Measurements from ENCODE around the gene RALGAPA2. TPM values are rescaled to one million over a fixed set of nuclear protein-coding genes. Genes with fewer than 3 reads are reported as not detected.

The RALGAPA2 gene
- total RNA-seq, 1 experiment from 2014 or later, result 10.8 TPM

DNA sequence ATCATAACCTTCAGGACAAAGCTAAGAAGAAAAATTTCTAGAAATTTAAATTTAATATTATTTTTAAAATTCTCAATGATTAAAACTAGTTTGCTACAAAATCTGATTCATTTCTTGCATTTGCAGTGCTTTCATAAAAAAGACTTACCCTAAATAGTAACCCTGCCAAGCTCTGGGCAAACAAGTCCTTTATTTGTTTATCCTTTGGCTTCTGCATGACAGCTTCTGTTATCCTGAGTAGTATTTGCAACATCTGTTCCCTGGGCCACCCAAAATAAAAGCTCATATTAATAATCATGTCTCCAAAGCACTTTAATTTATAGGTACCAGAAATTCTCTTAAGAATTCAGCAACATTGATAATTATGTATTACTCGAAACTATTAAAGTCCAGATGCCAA, 101.3 kb downstream of the RALGAPA2 start:
- ChIA-PET RAD21 (ENCODE audit: low non-redundant PET in 1 of 2, low total read pairs in 2 of 2, uncharacterized antibody in 2 of 2, unreplicated experiment in 2 of 2) (no interaction called here), POLR2A (no interaction called here), CTCF (interaction anchor here (1.2 kb wide), 1 partner anchor 17 kb away, joined by 6 read pairs; no protein-coding TSS in a partner anchor)
- TF ChIP-seq POLR2A (IDR thresholded peaks at IDR 0.05; ENCODE audit: borderline replicate concordance, extremely low read depth, insufficient read depth, insufficient read length), result no peak
- no peak for TF ChIP-seq EZH2 (IDR thresholded peaks at IDR 0.05)
- no peak for TF ChIP-seq FOSL1 (IDR thresholded peaks at IDR 0.05; ENCODE audit: low read depth)
- TF ChIP-seq, protein P1, sequence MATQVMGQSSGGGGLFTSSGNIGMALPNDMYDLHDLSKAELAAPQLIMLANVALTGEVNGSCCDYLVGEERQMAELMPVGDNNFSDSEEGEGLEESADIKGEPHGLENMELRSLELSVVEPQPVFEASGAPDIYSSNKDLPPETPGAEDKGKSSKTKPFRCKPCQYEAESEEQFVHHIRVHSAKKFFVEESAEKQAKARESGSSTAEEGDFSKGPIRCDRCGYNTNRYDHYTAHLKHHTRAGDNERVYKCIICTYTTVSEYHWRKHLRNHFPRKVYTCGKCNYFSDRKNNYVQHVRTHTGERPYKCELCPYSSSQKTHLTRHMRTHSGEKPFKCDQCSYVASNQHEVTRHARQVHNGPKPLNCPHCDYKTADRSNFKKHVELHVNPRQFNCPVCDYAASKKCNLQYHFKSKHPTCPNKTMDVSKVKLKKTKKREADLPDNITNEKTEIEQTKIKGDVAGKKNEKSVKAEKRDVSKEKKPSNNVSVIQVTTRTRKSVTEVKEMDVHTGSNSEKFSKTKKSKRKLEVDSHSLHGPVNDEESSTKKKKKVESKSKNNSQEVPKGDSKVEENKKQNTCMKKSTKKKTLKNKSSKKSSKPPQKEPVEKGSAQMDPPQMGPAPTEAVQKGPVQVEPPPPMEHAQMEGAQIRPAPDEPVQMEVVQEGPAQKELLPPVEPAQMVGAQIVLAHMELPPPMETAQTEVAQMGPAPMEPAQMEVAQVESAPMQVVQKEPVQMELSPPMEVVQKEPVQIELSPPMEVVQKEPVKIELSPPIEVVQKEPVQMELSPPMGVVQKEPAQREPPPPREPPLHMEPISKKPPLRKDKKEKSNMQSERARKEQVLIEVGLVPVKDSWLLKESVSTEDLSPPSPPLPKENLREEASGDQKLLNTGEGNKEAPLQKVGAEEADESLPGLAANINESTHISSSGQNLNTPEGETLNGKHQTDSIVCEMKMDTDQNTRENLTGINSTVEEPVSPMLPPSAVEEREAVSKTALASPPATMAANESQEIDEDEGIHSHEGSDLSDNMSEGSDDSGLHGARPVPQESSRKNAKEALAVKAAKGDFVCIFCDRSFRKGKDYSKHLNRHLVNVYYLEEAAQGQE (IDR thresholded peaks at IDR 0.05; ENCODE audit: low read depth), result no peak
- no peak for TF ChIP-seq EZH2phosphoT487 (IDR thresholded peaks at IDR 0.05; ENCODE audit: borderline replicate concordance)
- TF ChIP-seq POLR2AphosphoS5 (IDR thresholded peaks at IDR 0.05; ENCODE audit: low read depth, low read length), result no peak
- no peak for TF ChIP-seq YY1 (IDR thresholded peaks at IDR 0.05; ENCODE audit: extremely low read depth, insufficient replicate concordance, low read depth, low read length)
- no peak for TF ChIP-seq EGR1 (IDR thresholded peaks at IDR 0.05; ENCODE audit: low read depth)
- no peak overlapping the region for H3K27ac ChIP-seq (ENCODE audit: low read depth, low read length)
- no peaks in the 10 kb centered on the region for H3K9me3 ChIP-seq (ENCODE audit: control insufficient read depth in 1 of 2, insufficient read depth in 1 of 2, low read depth in 1 of 2, low read length in 2 of 2)
- H3K27me3 ChIP-seq (ENCODE audit: insufficient read depth, low read length), result no peaks in the 10 kb centered on the region
- no peaks in the 10 kb centered on the region for H3K36me3 ChIP-seq (ENCODE audit: control insufficient read depth in 1 of 2, insufficient read depth in 2 of 2, low read length in 2 of 2)
- ATAC-seq (no peak), DNase-seq (ENCODE audit: low read depth, low spot score) (no peak)
- no peaks in the 10 kb centered on the region for H3K9me2 ChIP-seq (ENCODE audit: insufficient read depth)
- intact Hi-C loops (cut with micrococcal nuclease), result no loop called here
- BruUV-seq (replicated peaks), result no TSS peak
- no peak overlapping the region for H3K4me2 ChIP-seq (ENCODE audit: low read length)
- H3K79me2 ChIP-seq (ENCODE audit: insufficient read depth, low read length), result no peaks in the 10 kb centered on the region
- no peak overlapping the region for H2AFZ ChIP-seq (ENCODE audit: low read depth, low read length, poor library complexity, severe bottlenecking)
- no peak overlapping the region for H3K9ac ChIP-seq (ENCODE audit: low read length)
- no peaks in the 10 kb centered on the region for H3K4me1 ChIP-seq (ENCODE audit: control insufficient read depth in 1 of 2, insufficient read depth in 2 of 2, low read length in 2 of 2)
- no peak overlapping the region for H3K4me3 ChIP-seq (replicated peaks in 1 of 2; ENCODE audit: low read depth in 1 of 2, low read length in 2 of 2)
- no peaks in the 10 kb centered on the region; the same call in 1 of the 2 replicates for H4K20me1 ChIP-seq (ENCODE audit: insufficient read depth)

Data from HCT116 (cell line).